Endothelial cell of umbilical vein (primary cell): ENCODE data around the gene SLF1. TPM values are rescaled to one million over a fixed set of nuclear protein-coding genes. Genes with fewer than 3 reads are reported as not detected.
A peak's percentile ranks its signal among the peaks of the same experiment; 100 is the strongest.

Experiments
- BruUV-seq: library from RNA; stranded (reverse); fragments of 400-500 nt; replicated peaks from 2 replicates; lab custom pipeline; 2021; lab: Mats Ljungman, UMichigan
- CTCF ChIA-PET: fragments of 300-600, 350-600 bp; sonication (Branson Sonifier 250); formaldehyde crosslinking; loops from one replicate; lab custom pipeline; 2021; ENCODE audit warnings: antibody characterized with exemption, inconsistent platforms; lab: Charles Lee
- POLR2A ChIA-PET: fragments of 300-600, 350-600 bp; sonication (Branson Sonifier 250); formaldehyde crosslinking; loops from one replicate; lab custom pipeline; 2021; ENCODE audit warnings: antibody characterized with exemption, inconsistent platforms; lab: Charles Lee
- DNase-seq: peaks from one replicate; pipeline ENCODE4 v3.0.0-alpha.2; 2011; ENCODE audit warnings: low read depth, low spot score
- FAIRE-seq: peaks from 2 replicates; lab custom pipeline; 2011; peaks lifted over from hg19 to GRCh38; lab: Jason Lieb, UNC
- H2AFZ ChIP-seq: 2 replicates; pipeline ENCODE4 v1.6.0; 2012; ENCODE audit warnings: low read depth, low read length, control low read depth, inconsistent platforms
- H3K27ac ChIP-seq: 2 replicates; pipeline ENCODE4 v1.5.1; 2011; ENCODE audit warnings: low read depth, mild to moderate bottlenecking, control low read depth, low read length, moderate library complexity; ENCODE audit not compliant: insufficient read depth
- H3K27me3 ChIP-seq, 2 experiments: 2 replicates each; pipeline versions ENCODE4 v1.6.0 to v1.6.1; 2011; ENCODE audit warnings: low read length in 2 of 2, mixed read lengths in 1 of 2; ENCODE audit not compliant: control insufficient read depth in 2 of 2, insufficient read depth in 2 of 2
- H3K36me3 ChIP-seq, 2 experiments: 2 replicates in 1 of 2; 3 replicates in 1 of 2; pipeline ENCODE4 v1.5.1; 2011; ENCODE audit warnings: low read length in 2 of 2, mild to moderate bottlenecking in 1 of 2, moderate library complexity in 1 of 2; ENCODE audit not compliant: control insufficient read depth in 2 of 2, insufficient read depth in 2 of 2; ENCODE audit errors: extremely low read depth in 1 of 2
- H3K4me1 ChIP-seq: 3 replicates; pipeline ENCODE4 v1.5.1; 2011; ENCODE audit warnings: mild to moderate bottlenecking, low read length; ENCODE audit not compliant: control insufficient read depth, insufficient read depth; ENCODE audit errors: extremely low read depth
- H3K4me2 ChIP-seq: 2 replicates; pipeline ENCODE4 v1.6.1; 2011; ENCODE audit warnings: low read length, control low read depth, mixed read lengths; ENCODE audit not compliant: insufficient read depth
- H3K4me3 ChIP-seq, 3 experiments: fragments of 200-600 bp in 1 of 3; sonication (generic), shearing (Covaris generic) in 1 of 3; replicated peaks in 1 of 3; 2 replicates each; pipeline ENCODE4 v1.5.1; 2011 to 2016; ENCODE audit warnings: control low read depth in 3 of 3, low read length in 3 of 3, mild to moderate bottlenecking in 2 of 3, inconsistent platforms in 1 of 3, low read depth in 1 of 3, moderate library complexity in 1 of 3; ENCODE audit not compliant: insufficient read depth in 1 of 3
- H3K79me2 ChIP-seq: 2 replicates; pipeline ENCODE4 v1.6.0; 2012; ENCODE audit warnings: low read length, inconsistent platforms; ENCODE audit not compliant: control insufficient read depth, insufficient read depth
- H3K9ac ChIP-seq: replicated peaks from 2 replicates; pipeline ENCODE3; 2011; ENCODE audit warnings: low read length, control low read depth; ENCODE audit not compliant: insufficient read depth; ENCODE audit errors: extremely low read depth
- H3K9me1 ChIP-seq: replicated peaks from 3 replicates; pipeline ENCODE4 v1.6.0; 2011; ENCODE audit warnings: mild to moderate bottlenecking, low read length; ENCODE audit not compliant: control insufficient read depth, insufficient read depth; ENCODE audit errors: extremely low read depth
- H3K9me3 ChIP-seq: replicated peaks from 2 replicates; pipeline ENCODE4 v1.5.1; 2012; ENCODE audit warnings: low read length, inconsistent platforms; ENCODE audit not compliant: control insufficient read depth, insufficient read depth
- H4K20me1 ChIP-seq: replicated peaks from 2 replicates; pipeline ENCODE3; 2011; ENCODE audit warnings: mild to moderate bottlenecking, low read length; ENCODE audit not compliant: control insufficient read depth, insufficient read depth; ENCODE audit errors: extremely low read depth
- CTCF ChIP-seq, 2 donors: IDR thresholded peaks; 1 replicate in 1 of 2; 2 replicates in 1 of 2; pipeline ENCODE4 v1.5.1; 2011; ENCODE audit warnings: low read length in 2 of 2, mild to moderate bottlenecking in 2 of 2, moderate library complexity in 2 of 2, control low read depth in 1 of 2, inconsistent platforms in 1 of 2, low read depth in 1 of 2; ENCODE audit not compliant: insufficient read depth in 1 of 2; ENCODE audit errors: extremely low read depth in 1 of 2
- EZH2 ChIP-seq: IDR thresholded peaks from 2 replicates; pipeline ENCODE4 v1.6.1; 2012; ENCODE audit warnings: borderline replicate concordance, low read depth, mild to moderate bottlenecking, moderate library complexity, low read length, inconsistent platforms; ENCODE audit not compliant: severe bottlenecking
- FOS ChIP-seq: IDR thresholded peaks from 2 replicates; pipeline ENCODE4 v1.6.1; 2011; ENCODE audit warnings: mild to moderate bottlenecking, low read length, moderate library complexity, borderline replicate concordance; ENCODE audit not compliant: insufficient read depth
- GATA2 ChIP-seq: IDR thresholded peaks from 2 replicates; pipeline ENCODE4 v1.7.0; 2011; ENCODE audit warnings: low read depth, mild to moderate bottlenecking, moderate library complexity, mixed read lengths, low read length; ENCODE audit not compliant: insufficient read length, insufficient read depth
- JUN ChIP-seq: IDR thresholded peaks from 2 replicates; pipeline ENCODE4 v1.6.1; 2011; ENCODE audit warnings: borderline replicate concordance, low read depth; ENCODE audit not compliant: insufficient read length, insufficient read depth
- MAX ChIP-seq: IDR thresholded peaks from 2 replicates; pipeline ENCODE4 v1.6.1; 2011; ENCODE audit not compliant: insufficient read depth, insufficient read length
- MYC ChIP-seq: IDR thresholded peaks from one replicate; pipeline ENCODE4 v1.6.1; 2011; ENCODE audit warnings: mild to moderate bottlenecking, low read depth, low read length
- POLR2A ChIP-seq: IDR thresholded peaks from 2 replicates; pipeline ENCODE4 v1.6.1; 2012; ENCODE audit warnings: low read depth, mild to moderate bottlenecking, control low read depth, low read length
- POLR2AphosphoS5 ChIP-seq: IDR thresholded peaks from 2 replicates; pipeline ENCODE4 v1.6.1; 2012; ENCODE audit warnings: low read depth, mild to moderate bottlenecking, control low read depth, low read length, moderate library complexity; ENCODE audit not compliant: insufficient read depth
- dilution Hi-C: fragments of 300-500 bp; cut with MboI; formaldehyde crosslinking; loops from one replicate; pipeline ENCODE4 v1.15.0; 2019; ENCODE audit warnings: low sequenced_read_pairs; ENCODE audit not compliant: extremely low pct_ligation_motif_present
- intact Hi-C: fragments of 100-400 bp; cut with micrococcal nuclease; formaldehyde crosslinking; loops from one replicate; pipeline ENCODE4 v1.10.0; 2022
- polyA plus RNA-seq, 4 experiments: library from polyadenylated mRNA; depleted of rRNA in 3 of 4; stranded (reverse) in 3 of 4; unstranded in 1 of 4; fragments of >200 nt; gene quantifications; 2 replicates each; pipeline versions ENCODE4 v1.2.1 to v1.2.3, GENCODE V29; 2011 to 2012; ENCODE audit warnings: missing spikeins in 1 of 4
- total RNA-seq: library from RNA; stranded (reverse); gene quantifications from 2 replicates; pipeline ENCODE4 v1.2.3, GENCODE V29; 2021

The SLF1 gene
- total and polyA plus RNA-seq, 2 donors (not counting 3 experiments of a cell fraction or from before 2014, with no cell fraction given): 1.4 to 8.5 TPM

DNA sequence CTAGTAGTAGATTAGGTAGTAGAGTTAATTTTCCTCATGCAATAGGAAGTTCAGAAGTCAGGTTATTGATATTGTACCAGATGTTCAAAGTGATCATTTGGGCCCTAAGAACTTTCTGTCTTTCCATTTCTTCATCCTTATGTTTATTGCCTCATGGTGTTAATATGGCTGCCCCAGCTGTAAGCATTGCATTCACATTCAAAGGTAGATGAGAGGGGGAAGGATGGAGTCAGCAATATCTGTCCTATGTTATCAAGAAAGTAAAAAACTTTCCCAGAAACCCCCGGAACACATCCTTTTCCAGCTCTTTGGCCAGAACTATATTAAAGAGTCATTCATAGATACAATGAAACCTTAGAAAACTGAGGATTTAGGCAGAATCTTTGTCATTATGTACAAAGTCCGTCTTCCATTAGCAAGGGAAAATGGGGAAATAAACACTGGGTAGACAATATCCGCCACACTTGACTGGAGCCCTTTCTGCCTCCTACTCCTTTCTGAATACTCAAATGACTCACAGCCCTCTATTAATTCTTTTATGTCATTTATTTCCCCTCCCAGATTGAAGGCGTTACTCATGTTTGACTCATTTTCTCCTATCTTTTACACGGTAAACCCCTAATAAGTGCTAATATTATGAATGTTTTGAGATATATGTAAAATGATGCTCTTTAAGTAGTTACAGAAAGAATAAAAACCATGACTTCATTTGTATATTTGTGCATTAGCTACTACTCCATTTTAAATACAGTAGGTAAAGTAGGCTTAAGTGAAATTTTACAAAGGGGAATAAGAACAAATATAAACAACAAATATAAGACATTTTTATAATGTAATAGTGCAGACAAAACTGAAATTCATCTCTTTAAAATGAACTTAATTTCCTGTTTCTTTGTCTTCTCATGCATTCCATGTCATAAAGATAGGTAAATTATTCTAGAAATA is 127.6 kb downstream of the SLF1 start:
- Histone ChIP-seq H3K4me3 (no peak overlapping the region), H3K36me3 (peaks cover 0 to 3% of the 10 kb centered on the region in 2 experiments), H3K4me2 (peak overlapping the region; percentile 14), H3K9me3 (no peaks in the 10 kb centered on the region), H4K20me1 (no peaks in the 10 kb centered on the region), H3K27ac (peak overlapping the region; percentile 28), H3K4me1 (peaks cover 14% of the 10 kb centered on the region), H2AFZ (peak overlapping the region; percentile 47), H3K9ac (no peak overlapping the region), H3K79me2 (no peaks in the 10 kb centered on the region), H3K27me3 (no peaks in the 10 kb centered on the region), H3K9me1 (no peaks in the 10 kb centered on the region)
- DNase-seq (peak; percentile 78), FAIRE-seq (peak; percentile 79)
- ChIA-PET POLR2A (no interaction called here), CTCF (interaction anchor here (1.1 kb wide), 1 partner anchor 8 kb away, joined by 3 read pairs; no protein-coding TSS in a partner anchor)
- intact Hi-C loops (no loop called here), dilution Hi-C loops (no loop called here)
- BruUV-seq: no TSS peak
- TF ChIP-seq FOS (peak; percentile 95), JUN (peak; percentile 84), GATA2 (no peak), POLR2AphosphoS5 (peak; percentile 34)

- POLR2A ChIA-PET: no interaction called here
- Histone ChIP-seq H3K36me3 (peaks cover 0 to 3% of the 10 kb centered on the region in 2 experiments), H3K9ac (no peak overlapping the region), H3K27me3 (no peaks in the 10 kb centered on the region), H3K4me2 (no peak overlapping the region), H3K9me3 (no peaks in the 10 kb centered on the region), H3K4me1 (peaks cover 14% of the 10 kb centered on the region), H3K4me3 (no peak overlapping the region), H3K9me1 (no peaks in the 10 kb centered on the region), H2AFZ (no peak overlapping the region), H4K20me1 (no peaks in the 10 kb centered on the region), H3K79me2 (no peaks in the 10 kb centered on the region), H3K27ac (peak overlapping the region; percentile 28)
- CTCF ChIA-PET: interaction anchor here (1.1 kb wide), 1 partner anchor 9 kb away, joined by 3 read pairs; no protein-coding TSS in a partner anchor
- dilution Hi-C loops (no loop called here), intact Hi-C loops (no loop called here)
- peak; percentile 8 for DNase-seq
- TF ChIP-seq POLR2AphosphoS5: no peak
- TF ChIP-seq EZH2: no peak
- no peak for TF ChIP-seq MAX
- TF ChIP-seq JUN: no peak
- TF ChIP-seq POLR2A: no peak
- TF ChIP-seq GATA2: no peak
- TF ChIP-seq CTCF (IDR thresholded peaks at IDR 0.05; ENCODE audit: extremely low read depth in 1 of 2, insufficient read depth in 1 of 2, low read depth in 1 of 2, low read length in 2 of 2): no peak
- no peak for TF ChIP-seq MYC
- peak; percentile 21 for FAIRE-seq
- no TSS peak for BruUV-seq
Observed at GRCh38 chr5:94746731-94747124, 128.3 kb downstream of the SLF1 start.
